H1 (cell line): ENCODE measurements around the gene NPHP4.

ENCODE experiments used
- CREB1 ChIP-seq: IDR thresholded peaks from 2 replicates; pipeline ENCODE4 v1.6.1; 2012; ENCODE audit warnings: inconsistent platforms
- POLR2A ChIP-seq, 2 experiments: IDR thresholded peaks; 1 replicate in 1 of 2; 2 replicates in 1 of 2; pipeline ENCODE4 v1.6.1; 2011; ENCODE audit warnings: low read depth in 2 of 2, low read length in 2 of 2, mild to moderate bottlenecking in 2 of 2; ENCODE audit errors: control extremely low read depth in 1 of 2
- POLR2AphosphoS5 ChIP-seq: IDR thresholded peaks from 2 replicates; pipeline ENCODE4 v1.6.1; 2011; ENCODE audit warnings: low read depth, low read length
- RAD21 ChIP-seq, 2 experiments: IDR thresholded peaks in 1 of 2; conservative IDR thresholded peaks in 1 of 2; 2 replicates each; pipeline ENCODE4 v1.6.1; 2011; ENCODE audit warnings: low read depth in 2 of 2, low read length in 2 of 2, improper control_type of control experiment in 1 of 2, inconsistent platforms in 1 of 2, mild to moderate bottlenecking in 1 of 2, moderate library complexity in 1 of 2
- TCF12 ChIP-seq: IDR thresholded peaks from 2 replicates; pipeline ENCODE4 v1.6.1; 2011; ENCODE audit warnings: low read depth, mild to moderate bottlenecking, low read length
- TF ChIP-seq, protein P1 (sequence below), 3 experiments: IDR thresholded peaks; 1 replicate in 2 of 3; 2 replicates in 1 of 3; pipeline versions ENCODE4 v1.5.1 to v1.6.1; 2011; ENCODE audit warnings: low read length in 3 of 3, mild to moderate bottlenecking in 3 of 3, inconsistent platforms in 2 of 3, low read depth in 1 of 3, moderate library complexity in 1 of 3; ENCODE audit not compliant: insufficient read depth in 1 of 3; ENCODE audit errors: control extremely low read depth in 1 of 3
- TF ChIP-seq, protein P2 (sequence below): IDR thresholded peaks from 2 replicates; pipeline ENCODE4 v1.6.1; 2012; ENCODE audit warnings: inconsistent platforms

DNA sequence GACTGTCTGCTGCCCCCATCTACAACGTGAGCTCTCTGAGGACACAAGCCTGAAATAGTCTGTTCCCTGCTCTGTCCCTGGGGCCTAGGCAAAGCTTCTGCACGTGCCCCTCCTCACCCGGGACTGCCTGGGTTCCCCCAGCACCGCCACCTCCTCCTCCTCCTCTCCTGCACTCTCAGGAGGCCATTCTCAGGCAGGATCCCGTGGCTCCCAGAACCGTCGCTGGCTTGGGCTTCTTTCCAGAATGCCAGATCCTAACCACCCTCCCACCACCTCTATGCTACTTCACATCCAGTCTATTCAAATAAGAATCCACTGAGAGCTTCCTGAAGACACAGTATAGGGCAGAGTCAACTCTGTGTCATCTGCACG, 11.2 kb downstream of the NPHP4 start:
- TF ChIP-seq, protein P1, sequence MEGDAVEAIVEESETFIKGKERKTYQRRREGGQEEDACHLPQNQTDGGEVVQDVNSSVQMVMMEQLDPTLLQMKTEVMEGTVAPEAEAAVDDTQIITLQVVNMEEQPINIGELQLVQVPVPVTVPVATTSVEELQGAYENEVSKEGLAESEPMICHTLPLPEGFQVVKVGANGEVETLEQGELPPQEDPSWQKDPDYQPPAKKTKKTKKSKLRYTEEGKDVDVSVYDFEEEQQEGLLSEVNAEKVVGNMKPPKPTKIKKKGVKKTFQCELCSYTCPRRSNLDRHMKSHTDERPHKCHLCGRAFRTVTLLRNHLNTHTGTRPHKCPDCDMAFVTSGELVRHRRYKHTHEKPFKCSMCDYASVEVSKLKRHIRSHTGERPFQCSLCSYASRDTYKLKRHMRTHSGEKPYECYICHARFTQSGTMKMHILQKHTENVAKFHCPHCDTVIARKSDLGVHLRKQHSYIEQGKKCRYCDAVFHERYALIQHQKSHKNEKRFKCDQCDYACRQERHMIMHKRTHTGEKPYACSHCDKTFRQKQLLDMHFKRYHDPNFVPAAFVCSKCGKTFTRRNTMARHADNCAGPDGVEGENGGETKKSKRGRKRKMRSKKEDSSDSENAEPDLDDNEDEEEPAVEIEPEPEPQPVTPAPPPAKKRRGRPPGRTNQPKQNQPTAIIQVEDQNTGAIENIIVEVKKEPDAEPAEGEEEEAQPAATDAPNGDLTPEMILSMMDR (IDR thresholded peaks at IDR 0.05; ENCODE audit: control extremely low read depth in 1 of 3, insufficient read depth in 1 of 3, low read depth in 1 of 3, low read length in 3 of 3) = no peak
- TF ChIP-seq POLR2A (IDR thresholded peaks at IDR 0.05; ENCODE audit: control extremely low read depth in 1 of 2, low read depth in 2 of 2, low read length in 2 of 2) (no peak; a peak in 1 of 3 replicates), RAD21 (IDR thresholded peaks at IDR 0.05 in 1 of 2, conservative IDR thresholded peaks at IDR 0.05 in 1 of 2; ENCODE audit: low read depth in 2 of 2, low read length in 2 of 2) (no peak), POLR2AphosphoS5 (no peak), CREB1 (no peak), TCF12 (no peak)
- TF ChIP-seq, protein P2, sequence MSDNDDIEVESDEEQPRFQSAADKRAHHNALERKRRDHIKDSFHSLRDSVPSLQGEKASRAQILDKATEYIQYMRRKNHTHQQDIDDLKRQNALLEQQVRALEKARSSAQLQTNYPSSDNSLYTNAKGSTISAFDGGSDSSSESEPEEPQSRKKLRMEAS = no peak
